ENCODE results near the gene TMEM62.

DNA sequence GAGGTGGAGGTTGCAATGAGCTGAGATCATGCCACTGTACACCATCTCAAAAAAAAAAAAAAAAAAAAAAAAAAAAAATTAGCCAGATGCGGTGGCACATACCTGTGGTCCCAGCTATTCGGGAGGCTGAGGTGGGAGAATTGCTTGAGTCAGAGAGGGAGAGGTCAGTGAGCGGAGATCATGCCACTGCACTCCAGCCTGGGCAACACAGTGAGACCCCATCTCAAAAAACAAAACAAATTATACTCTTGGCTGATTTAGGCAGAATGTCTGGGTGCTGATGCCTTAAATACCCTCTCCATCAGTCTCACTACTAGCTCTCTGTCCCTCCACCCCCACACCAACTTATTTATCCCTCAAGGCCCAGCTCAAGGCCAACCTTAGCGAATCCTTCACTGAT, 41.5 kb upstream of the TMEM62 start:
- TF ChIP-seq CTCF (IDR thresholded peaks at IDR 0.05) (no peak), POLR2A (IDR thresholded peaks at IDR 0.05) (no peak)

Data from body of pancreas (tissue), 4 donors.